Body of pancreas (tissue), 4 donors: ENCODE data around the gene MERTK. TPM values are rescaled to one million over a fixed set of nuclear protein-coding genes. Genes with fewer than 3 reads are reported as not detected.

Source experiments
- ATAC-seq: fragments of 150-250 bp; one replicate; pipeline ENCODE4 v1.9.1; 2016
- DNase-seq, 4 donors: peaks; one replicate each; pipeline ENCODE4 v3.0.0-alpha.2; 2019
- H3K27ac ChIP-seq, 4 donors: fragments of 200-600 bp; sonication (generic); 1 replicate in 3 of 4; 2 replicates in 1 of 4; pipeline versions ENCODE4 v1.5.1 to v1.6.1; 2016 to 2019; ENCODE audit warnings: mild to moderate bottlenecking in 1 of 4, mixed read lengths in 1 of 4, moderate library complexity in 1 of 4
- H3K27me3 ChIP-seq, 2 donors: fragments of 200-600 bp; sonication (generic); one replicate each; pipeline ENCODE4 v1.6.0; 2016; ENCODE audit warnings: mild to moderate bottlenecking in 1 of 2
- H3K36me3 ChIP-seq, 2 donors: fragments of 200-600 bp; sonication (generic); replicated peaks in 1 of 2; 2 replicates each; pipeline ENCODE4 v1.5.1; 2016; ENCODE audit warnings: low read depth in 2 of 2; ENCODE audit not compliant: insufficient read depth in 1 of 2
- H3K4me1 ChIP-seq: fragments of 200-600 bp; sonication (generic); one replicate; pipeline ENCODE4 v1.6.0; 2016
- H3K4me3 ChIP-seq, 2 donors: fragments of 200-600 bp; sonication (generic); 1 replicate in 1 of 2; 2 replicates in 1 of 2; pipeline ENCODE4 v1.5.1; 2016 to 2019
- H3K9me3 ChIP-seq, 3 donors: fragments of 200-600 bp; sonication (generic); 1 replicate in 2 of 3; 2 replicates in 1 of 3; pipeline ENCODE4 v1.5.1; 2016
- CTCF ChIP-seq, 7 experiments: fragments of 450-650 bp in 4 of 7; fragments of 200-600 bp in 3 of 7; sonication (generic) in 3 of 7; IDR thresholded peaks; one replicate each; pipeline ENCODE4 v1.5.1; 2016 to 2019; ENCODE audit warnings: antibody characterized with exemption in 7 of 7
- POLR2A ChIP-seq, 3 donors: fragments of 450-650 bp; IDR thresholded peaks; one replicate each; pipeline ENCODE4 v1.6.1; 2016; ENCODE audit warnings: antibody characterized with exemption in 3 of 3, mild to moderate bottlenecking in 2 of 3
- WGBS, 2 donors: methylation state at CpG; one replicate each; pipeline ENCODE4 v1.1.5; 2017; 5-methylcytosine and 5-hydroxymethylcytosine counted together
- intact Hi-C: fragments of 100-400 bp; cut with DNase I; formaldehyde crosslinking; loops from one replicate; pipeline ENCODE4 v1.15.1; 2023
- total RNA-seq, 2 donors: library from RNA; depleted of rRNA; stranded (reverse); fragments of >200 nt; gene quantifications; one replicate each; pipeline ENCODE4 v1.1.0, GENCODE V29; 2016

The MERTK gene
- total RNA-seq, 2 donors from 2014 or later = 7.9 to 9.6 TPM

- ATAC-seq = no peak
- intact Hi-C loops = no loop called here
- DNase-seq = no peak
- Histone ChIP-seq H3K36me3 (no peaks in the 10 kb centered on the region), H3K9me3 (no peaks in the 10 kb centered on the region), H3K4me1 (no peaks in the 10 kb centered on the region), H3K4me3 (no peak overlapping the region), H3K27ac (no peak overlapping the region), H3K27me3 (no peaks in the 10 kb centered on the region)
- 58% methylated on average over 6 of the region's 6 CpGs for WGBS, 2 donors
- TF ChIP-seq CTCF (IDR thresholded peaks at IDR 0.05) = no peak
- no peak for TF ChIP-seq POLR2A (IDR thresholded peaks at IDR 0.05)
Observed at GRCh38 chr2:111986116-111986900, 87.9 kb downstream of the MERTK start.

DNA sequence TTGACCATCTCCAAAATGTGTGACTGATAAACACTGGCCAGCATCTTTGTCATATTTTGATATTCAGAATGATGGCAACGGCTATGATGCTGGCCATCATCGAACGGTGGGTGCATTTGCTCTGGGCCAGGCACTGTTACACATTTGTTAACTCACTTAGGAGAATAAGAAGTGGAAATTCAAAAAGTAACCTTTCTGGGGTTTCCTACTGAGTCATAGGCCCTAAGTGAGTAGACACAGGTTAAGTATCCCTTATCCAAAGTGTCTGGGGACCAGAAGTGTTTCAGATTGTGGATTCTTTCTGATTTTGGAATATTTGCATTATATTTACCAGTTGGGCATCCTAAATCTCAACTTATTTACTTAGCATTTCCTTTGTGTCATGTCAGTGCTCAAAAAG is 92.0 kb downstream of the MERTK start:
- H3K27ac ChIP-seq = no peak overlapping the region
- no peaks in the 10 kb centered on the region for H3K27me3 ChIP-seq
- no peak for TF ChIP-seq POLR2A (IDR thresholded peaks at IDR 0.05)
- TF ChIP-seq CTCF (IDR thresholded peaks at IDR 0.05) = no peak
- no peaks in the 10 kb centered on the region for H3K36me3 ChIP-seq
- 92 to 95% methylated on average over 3 of the region's 3 CpGs for WGBS, 2 donors
- intact Hi-C loops = no loop called here
- ATAC-seq (no peak), DNase-seq (no peak)
- no peak overlapping the region for H3K4me3 ChIP-seq
- H3K4me1 ChIP-seq = no peaks in the 10 kb centered on the region
- H3K9me3 ChIP-seq = no peaks in the 10 kb centered on the region

- no peaks in the 10 kb centered on the region for H3K9me3 ChIP-seq
- 89 to 93% methylated on average over 7 of the region's 7 CpGs for WGBS, 2 donors
- ATAC-seq = no peak
- no peak overlapping the region for H3K4me3 ChIP-seq
- no peaks in the 10 kb centered on the region for H3K4me1 ChIP-seq
- DNase-seq = no peak
- TF ChIP-seq CTCF (IDR thresholded peaks at IDR 0.05) (no peak), POLR2A (IDR thresholded peaks at IDR 0.05) (no peak)
- no peaks in the 10 kb centered on the region for H3K36me3 ChIP-seq
- H3K27me3 ChIP-seq = no peaks in the 10 kb centered on the region
- intact Hi-C loops = no loop called here
- H3K27ac ChIP-seq = no peak overlapping the region
Observed at GRCh38 chr2:111990856-111991255, 92.4 kb downstream of the MERTK start.

GRCh38 chr2:111994042-111994441 is 95.6 kb downstream of the MERTK start:
- H3K27ac ChIP-seq = no peak overlapping the region
- intact Hi-C loops = no loop called here

More at GRCh38 chr2:111994042-111994441, 95.6 kb downstream of the MERTK start:
- no peak for DNase-seq
- no peak for TF ChIP-seq CTCF (IDR thresholded peaks at IDR 0.05)
- no peak for TF ChIP-seq POLR2A (IDR thresholded peaks at IDR 0.05)
- Histone ChIP-seq H3K27me3 (no peaks in the 10 kb centered on the region), H3K36me3 (no peaks in the 10 kb centered on the region), H3K4me3 (no peak overlapping the region), H3K4me1 (no peaks in the 10 kb centered on the region), H3K9me3 (no peaks in the 10 kb centered on the region)
- no peak for ATAC-seq
- 79 to 91% methylated on average over 8 of the region's 8 CpGs for WGBS, 2 donors
